OCI-LY7 (cell line): ENCODE measurements around the gene UBXN6.

Experiments used
- EZH2phosphoT487 ChIP-seq: fragments of 200-600 bp; sonication (generic); IDR thresholded peaks from 2 replicates; pipeline ENCODE4 v1.6.1; 2018; ENCODE audit warnings: low read depth, borderline replicate concordance, mild to moderate bottlenecking, mixed run types, antibody characterized with exemption, low read length, moderate library complexity, mixed read lengths
- TF ChIP-seq, protein P1 (sequence below): fragments of 200-600 bp; sonication (generic); conservative IDR thresholded peaks from 2 replicates; pipeline ENCODE4 v1.5.1; 2014; ENCODE audit warnings: mild to moderate bottlenecking, antibody characterized with exemption, low read length, moderate library complexity, mixed read lengths

- TF ChIP-seq, protein P1, sequence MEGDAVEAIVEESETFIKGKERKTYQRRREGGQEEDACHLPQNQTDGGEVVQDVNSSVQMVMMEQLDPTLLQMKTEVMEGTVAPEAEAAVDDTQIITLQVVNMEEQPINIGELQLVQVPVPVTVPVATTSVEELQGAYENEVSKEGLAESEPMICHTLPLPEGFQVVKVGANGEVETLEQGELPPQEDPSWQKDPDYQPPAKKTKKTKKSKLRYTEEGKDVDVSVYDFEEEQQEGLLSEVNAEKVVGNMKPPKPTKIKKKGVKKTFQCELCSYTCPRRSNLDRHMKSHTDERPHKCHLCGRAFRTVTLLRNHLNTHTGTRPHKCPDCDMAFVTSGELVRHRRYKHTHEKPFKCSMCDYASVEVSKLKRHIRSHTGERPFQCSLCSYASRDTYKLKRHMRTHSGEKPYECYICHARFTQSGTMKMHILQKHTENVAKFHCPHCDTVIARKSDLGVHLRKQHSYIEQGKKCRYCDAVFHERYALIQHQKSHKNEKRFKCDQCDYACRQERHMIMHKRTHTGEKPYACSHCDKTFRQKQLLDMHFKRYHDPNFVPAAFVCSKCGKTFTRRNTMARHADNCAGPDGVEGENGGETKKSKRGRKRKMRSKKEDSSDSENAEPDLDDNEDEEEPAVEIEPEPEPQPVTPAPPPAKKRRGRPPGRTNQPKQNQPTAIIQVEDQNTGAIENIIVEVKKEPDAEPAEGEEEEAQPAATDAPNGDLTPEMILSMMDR = no peak
- TF ChIP-seq EZH2phosphoT487 = no peak
Observed at GRCh38 chr19:4492337-4493103, 34.9 kb upstream of the UBXN6 start.
